H9 (cell line): ENCODE results near the gene GPC3. TPM values are rescaled to one million over a fixed set of nuclear protein-coding genes. Genes with fewer than 3 reads are reported as not detected.
A peak's percentile ranks its signal among the peaks of the same experiment; 100 is the strongest.

Experiments
- DNase-seq: peaks from one replicate; pipeline ENCODE4 v3.0.0-alpha.2; 2017
- H2AFZ ChIP-seq: one replicate; pipeline ENCODE4 v1.6.1; 2013; ENCODE audit warnings: mild to moderate bottlenecking, low read length, control low read depth, moderate library complexity
- H2AK5ac ChIP-seq: 2 replicates; pipeline ENCODE4 v1.6.1; 2013; ENCODE audit warnings: low read length, control low read depth, mixed read lengths; ENCODE audit not compliant: insufficient read length
- H2BK120ac ChIP-seq: one replicate; pipeline ENCODE4 v1.6.1; 2013; ENCODE audit warnings: low read depth, mild to moderate bottlenecking, low read length, control low read depth, inconsistent platforms; ENCODE audit not compliant: poor library complexity, severe bottlenecking
- H2BK12ac ChIP-seq: 2 replicates; pipeline ENCODE4 v1.6.1; 2013; ENCODE audit warnings: low read length, control low read depth, mixed read lengths, low read depth; ENCODE audit not compliant: insufficient read length
- H2BK15ac ChIP-seq: 2 replicates; pipeline ENCODE4 v1.6.1; 2013; ENCODE audit warnings: low read depth, low read length, control low read depth
- H2BK20ac ChIP-seq: one replicate; pipeline ENCODE4 v1.6.1; 2013; ENCODE audit warnings: low read depth, mild to moderate bottlenecking, low read length, control low read depth, inconsistent platforms; ENCODE audit not compliant: poor library complexity, severe bottlenecking
- H2BK5ac ChIP-seq: 2 replicates; pipeline ENCODE4 v1.6.1; 2013; ENCODE audit warnings: low read length, control low read depth, mixed read lengths; ENCODE audit not compliant: insufficient read length
- H3K14ac ChIP-seq: 2 replicates; pipeline ENCODE4 v1.6.1; 2013; ENCODE audit warnings: low read length, control low read depth; ENCODE audit not compliant: insufficient read depth
- H3K18ac ChIP-seq: 2 replicates; pipeline ENCODE4 v1.6.1; 2013; ENCODE audit warnings: low read depth, mild to moderate bottlenecking, mixed read lengths, low read length, control low read depth; ENCODE audit not compliant: insufficient read length
- H3K23ac ChIP-seq: 2 replicates; pipeline ENCODE4 v1.6.1; 2013; ENCODE audit warnings: low read length, control low read depth, mixed read lengths, low read depth; ENCODE audit not compliant: insufficient read length
- H3K23me2 ChIP-seq: 2 replicates; pipeline ENCODE4 v1.6.1; 2013; ENCODE audit warnings: low read depth, mild to moderate bottlenecking, mixed read lengths, low read length, control low read depth; ENCODE audit not compliant: insufficient read length, poor library complexity, severe bottlenecking
- H3K27ac ChIP-seq: 2 replicates; pipeline ENCODE4 v1.5.1; 2013; ENCODE audit warnings: low read length, control low read depth, mixed read lengths, low read depth; ENCODE audit not compliant: insufficient read length
- H3K27me3 ChIP-seq: 2 replicates; pipeline ENCODE4 v1.6.1; 2013; ENCODE audit warnings: low read length, control low read depth, inconsistent platforms; ENCODE audit not compliant: insufficient read depth
- H3K4ac ChIP-seq: 2 replicates; pipeline ENCODE4 v1.6.1; 2013; ENCODE audit warnings: low read depth, mild to moderate bottlenecking, control low read depth, inconsistent platforms, low read length, moderate library complexity
- H3K4me1 ChIP-seq: 2 replicates; pipeline ENCODE4 v1.6.1; 2013; ENCODE audit warnings: low read length, control low read depth, inconsistent platforms; ENCODE audit not compliant: insufficient read depth
- H3K4me2 ChIP-seq: 2 replicates; pipeline ENCODE4 v1.6.1; 2013; ENCODE audit warnings: low read length, control low read depth, mixed read lengths; ENCODE audit not compliant: insufficient read length, insufficient read depth
- H3K56ac ChIP-seq: 2 replicates; pipeline ENCODE4 v1.6.1; 2013; ENCODE audit warnings: low read depth, mild to moderate bottlenecking, mixed read lengths, low read length, control low read depth; ENCODE audit not compliant: insufficient read length
- H3K79me1 ChIP-seq: 2 replicates; pipeline ENCODE4 v1.6.1; 2013; ENCODE audit warnings: low read depth, mild to moderate bottlenecking, moderate library complexity, low read length, control low read depth, inconsistent platforms; ENCODE audit not compliant: insufficient read depth, poor library complexity, severe bottlenecking
- H3K79me2 ChIP-seq: 2 replicates; pipeline ENCODE4 v1.6.1; 2013; ENCODE audit warnings: low read length, control low read depth, inconsistent platforms; ENCODE audit not compliant: insufficient read depth
- H3K9ac ChIP-seq: 2 replicates; pipeline ENCODE4 v1.6.1; 2013; ENCODE audit warnings: low read length, control low read depth, mixed read lengths; ENCODE audit not compliant: insufficient read length; ENCODE audit errors: extremely low read depth
- H3K9me3 ChIP-seq: one replicate; pipeline ENCODE4 v1.6.1; 2013; ENCODE audit warnings: low read depth, low read length, inconsistent platforms; ENCODE audit not compliant: control insufficient read depth
- H3T11ph ChIP-seq: one replicate; pipeline ENCODE4 v1.6.1; 2013; ENCODE audit warnings: mild to moderate bottlenecking, low read length, control low read depth, inconsistent platforms
- H4K20me1 ChIP-seq: one replicate; pipeline ENCODE4 v1.6.1; 2013; ENCODE audit not compliant: control insufficient read depth, insufficient read length, insufficient read depth
- H4K5ac ChIP-seq: 2 replicates; pipeline ENCODE4 v1.6.1; 2013; ENCODE audit warnings: low read depth, mild to moderate bottlenecking, mixed read lengths, low read length, control low read depth; ENCODE audit not compliant: insufficient read length
- H4K8ac ChIP-seq: replicated peaks from 2 replicates; pipeline ENCODE4 v1.6.1; 2013; ENCODE audit warnings: low read length, control low read depth, mixed read lengths, low read depth; ENCODE audit not compliant: insufficient read length
- H4K91ac ChIP-seq: 2 replicates; pipeline ENCODE4 v1.6.1; 2013; ENCODE audit warnings: low read depth, mild to moderate bottlenecking, moderate library complexity, mixed read lengths, low read length, control low read depth; ENCODE audit not compliant: insufficient read length
- H3K27ac Mint-ChIP-seq, 3 experiments: 2 replicates in 2 of 3; 3 replicates in 1 of 3; pipeline ENCODE4 v1.8.0; 2020 to 2021; ENCODE audit warnings: mixed read lengths in 3 of 3, mild to moderate bottlenecking in 1 of 3, moderate library complexity in 1 of 3
- H3K27me3 Mint-ChIP-seq: 2 replicates; pipeline ENCODE4 v1.8.0; 2021; ENCODE audit warnings: low read depth, mild to moderate bottlenecking, moderate library complexity, mixed read lengths
- H3K36me3 Mint-ChIP-seq, 3 experiments: 2 replicates in 2 of 3; 3 replicates in 1 of 3; pipeline ENCODE4 v1.8.0; 2020 to 2021; ENCODE audit warnings: low read depth in 3 of 3, mixed read lengths in 3 of 3; ENCODE audit not compliant: insufficient read depth in 1 of 3
- H3K4me1 Mint-ChIP-seq, 2 experiments: 2 replicates each; pipeline ENCODE4 v1.8.0; 2020; ENCODE audit warnings: mixed read lengths in 2 of 2
- H3K4me3 Mint-ChIP-seq, 2 experiments: 2 replicates in 1 of 2; 3 replicates in 1 of 2; pipeline ENCODE4 v1.8.0; 2020 to 2021; ENCODE audit warnings: mild to moderate bottlenecking in 2 of 2, mixed read lengths in 2 of 2, moderate library complexity in 1 of 2
- H3K9me3 Mint-ChIP-seq, 2 experiments: 2 replicates in 1 of 2; 3 replicates in 1 of 2; pipeline ENCODE4 v1.8.0; 2020; ENCODE audit warnings: mild to moderate bottlenecking in 2 of 2, mixed read lengths in 2 of 2, moderate library complexity in 1 of 2
- WGBS: extraction: QIAGEN DNeasy Blood & Tissue Kit; methylation state at CpG from one replicate; pipeline ENCODE4 v1.1.7; 2013; ENCODE audit warnings: missing lambda C conversion rate, low lambda C conversion rate, mixed read lengths; ENCODE audit not compliant: insufficient read length; ENCODE audit errors: extremely low coverage; 5-methylcytosine and 5-hydroxymethylcytosine counted together
- total RNA-seq: library from RNA; stranded (reverse); gene quantifications from 2 replicates; pipeline ENCODE4 v1.2.1, GENCODE V29; 2021
- TF ChIP-seq, protein P1 (sequence below): fragments of 200-600 bp; sonication (generic); conservative IDR thresholded peaks from 3 replicates; pipeline ENCODE4 v1.8.0; 2021; ENCODE audit warnings: antibody characterized with exemption, mild to moderate bottlenecking

The GPC3 gene
- total RNA-seq, 1 experiment from 2014 or later: 108 TPM

DNA sequence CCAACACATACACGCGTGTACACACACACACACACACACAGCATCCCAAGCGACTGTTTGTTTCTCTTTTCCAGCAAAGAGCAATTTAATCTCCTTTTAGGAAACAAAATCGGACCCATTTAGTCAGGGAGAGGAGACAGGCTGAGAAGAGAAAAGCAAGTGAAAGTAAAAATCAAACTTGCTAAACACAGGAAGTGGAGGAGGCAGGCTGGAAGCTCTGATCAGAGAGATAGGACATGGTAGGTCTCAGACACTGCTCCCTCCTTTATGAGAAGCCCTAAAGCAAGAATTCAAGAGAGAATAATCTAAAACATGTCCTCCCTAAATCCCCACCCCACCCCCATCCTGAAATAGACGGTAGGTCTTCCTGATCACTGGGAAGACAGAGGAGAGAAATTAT, 62.3 kb downstream of the GPC3 start:
- Histone ChIP-seq H3K23me2 (no peaks in the 10 kb centered on the region), H2BK12ac (no peak overlapping the region), H4K8ac (no peak overlapping the region), H3K18ac (no peak overlapping the region), H3K14ac (no peak overlapping the region), H2BK20ac (no peak overlapping the region), H3K4me2 (no peak overlapping the region), H4K20me1 (no peaks in the 10 kb centered on the region), H3K56ac (no peak overlapping the region), H3K79me1 (no peaks in the 10 kb centered on the region), H3T11ph (no peak overlapping the region), H3K9me3 (no peaks in the 10 kb centered on the region), H3K79me2 (no peaks in the 10 kb centered on the region), H4K91ac (no peak overlapping the region), H4K5ac (no peak overlapping the region), H2AFZ (no peak overlapping the region), H3K4ac (no peak overlapping the region), H2AK5ac (no peak overlapping the region), H3K23ac (no peak overlapping the region), H2BK15ac (no peak overlapping the region), H3K27ac (no peak overlapping the region), H3K27me3 (no peaks in the 10 kb centered on the region), H2BK5ac (no peak overlapping the region), H3K4me1 (peaks cover 15% of the 10 kb centered on the region), H2BK120ac (no peak overlapping the region), H3K9ac (no peak overlapping the region)
- Mint-ChIP-seq H3K36me3 (peaks cover 0 to 9% (median 0%) of the 10 kb centered on the region in 3 experiments; a peak in 1 of 7 replicates), H3K27me3 (no peaks in the 10 kb centered on the region), H3K9me3 (no peaks in the 10 kb centered on the region), H3K4me1 (peaks cover 56 to 65% of the 10 kb centered on the region in 2 experiments), H3K27ac (peak overlapping the region in 1 of 3 experiments; percentile 50; a peak in 2 of 7 replicates), H3K4me3 (no peak overlapping the region)
- WGBS: no CpG with 5 or more reads among the region's 5 CpGs
- TF ChIP-seq, protein P1, sequence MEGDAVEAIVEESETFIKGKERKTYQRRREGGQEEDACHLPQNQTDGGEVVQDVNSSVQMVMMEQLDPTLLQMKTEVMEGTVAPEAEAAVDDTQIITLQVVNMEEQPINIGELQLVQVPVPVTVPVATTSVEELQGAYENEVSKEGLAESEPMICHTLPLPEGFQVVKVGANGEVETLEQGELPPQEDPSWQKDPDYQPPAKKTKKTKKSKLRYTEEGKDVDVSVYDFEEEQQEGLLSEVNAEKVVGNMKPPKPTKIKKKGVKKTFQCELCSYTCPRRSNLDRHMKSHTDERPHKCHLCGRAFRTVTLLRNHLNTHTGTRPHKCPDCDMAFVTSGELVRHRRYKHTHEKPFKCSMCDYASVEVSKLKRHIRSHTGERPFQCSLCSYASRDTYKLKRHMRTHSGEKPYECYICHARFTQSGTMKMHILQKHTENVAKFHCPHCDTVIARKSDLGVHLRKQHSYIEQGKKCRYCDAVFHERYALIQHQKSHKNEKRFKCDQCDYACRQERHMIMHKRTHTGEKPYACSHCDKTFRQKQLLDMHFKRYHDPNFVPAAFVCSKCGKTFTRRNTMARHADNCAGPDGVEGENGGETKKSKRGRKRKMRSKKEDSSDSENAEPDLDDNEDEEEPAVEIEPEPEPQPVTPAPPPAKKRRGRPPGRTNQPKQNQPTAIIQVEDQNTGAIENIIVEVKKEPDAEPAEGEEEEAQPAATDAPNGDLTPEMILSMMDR: no peak
- DNase-seq: no peak
